Measurements from ENCODE around the gene SMG6.

The SMG6 gene

DNA sequence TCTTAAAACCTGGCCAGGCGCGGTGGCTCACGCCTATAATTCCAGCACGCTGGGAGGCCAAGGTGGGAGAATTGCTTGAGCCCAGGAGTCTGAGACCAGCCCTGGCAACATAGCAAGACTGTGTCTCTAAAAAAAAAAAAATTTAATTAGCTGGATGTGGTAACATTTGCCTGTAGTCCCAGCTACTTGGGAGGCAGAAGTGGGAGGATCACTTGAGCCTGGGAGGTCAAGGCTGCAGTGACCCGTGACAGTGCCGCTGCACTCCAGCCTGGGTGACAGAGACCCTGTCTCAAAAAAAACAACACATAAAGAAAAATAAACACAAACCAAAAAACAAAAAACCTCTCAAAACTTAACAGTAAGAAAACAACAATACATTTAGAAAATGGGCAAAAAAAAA lies 106.3 kb downstream of the SMG6 start:
- no peak for DNase-seq

DNA sequence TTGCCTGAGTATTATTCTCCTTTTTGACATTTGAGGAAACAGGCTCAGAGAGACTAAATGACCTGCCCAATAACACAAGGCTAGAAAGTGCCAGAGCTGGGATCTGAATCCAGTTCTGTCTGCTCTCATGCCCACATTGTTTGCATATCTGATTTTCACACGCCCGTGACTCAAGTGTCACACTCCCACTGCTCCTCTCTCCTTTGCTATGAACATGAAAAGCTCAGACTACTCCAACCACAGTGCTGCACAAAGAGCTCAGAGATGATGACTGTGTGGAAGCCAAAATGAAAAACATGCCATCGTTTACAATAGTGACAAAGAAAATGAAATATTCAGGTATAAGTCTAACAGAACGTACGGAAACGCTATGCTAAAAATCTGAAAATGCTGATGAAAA lies 107.9 kb downstream of the SMG6 start:
- DNase-seq: peak; percentile 47 to 52

DNA sequence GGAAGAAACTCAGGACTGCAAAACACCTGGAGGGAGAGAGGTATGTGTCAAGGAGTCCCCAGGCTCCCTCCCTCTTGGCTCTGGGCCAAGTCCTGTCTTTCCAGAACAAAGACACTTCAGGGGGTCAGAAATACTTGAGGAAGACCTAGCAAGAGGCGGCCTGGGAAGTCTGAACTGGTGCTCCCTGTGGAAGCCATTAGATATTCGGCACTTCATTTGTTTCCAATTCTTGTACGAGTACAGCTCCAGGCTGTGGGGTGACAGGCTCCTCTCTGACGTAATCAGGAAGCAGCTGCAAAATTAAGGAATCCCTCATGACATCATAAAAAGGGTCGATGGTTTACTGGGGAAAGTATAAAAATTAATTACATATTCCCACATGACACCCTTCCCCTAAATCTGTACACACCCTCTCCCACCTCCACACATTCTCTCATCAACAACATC lies 108.7 kb downstream of the SMG6 start:
- no peak for DNase-seq

DNA sequence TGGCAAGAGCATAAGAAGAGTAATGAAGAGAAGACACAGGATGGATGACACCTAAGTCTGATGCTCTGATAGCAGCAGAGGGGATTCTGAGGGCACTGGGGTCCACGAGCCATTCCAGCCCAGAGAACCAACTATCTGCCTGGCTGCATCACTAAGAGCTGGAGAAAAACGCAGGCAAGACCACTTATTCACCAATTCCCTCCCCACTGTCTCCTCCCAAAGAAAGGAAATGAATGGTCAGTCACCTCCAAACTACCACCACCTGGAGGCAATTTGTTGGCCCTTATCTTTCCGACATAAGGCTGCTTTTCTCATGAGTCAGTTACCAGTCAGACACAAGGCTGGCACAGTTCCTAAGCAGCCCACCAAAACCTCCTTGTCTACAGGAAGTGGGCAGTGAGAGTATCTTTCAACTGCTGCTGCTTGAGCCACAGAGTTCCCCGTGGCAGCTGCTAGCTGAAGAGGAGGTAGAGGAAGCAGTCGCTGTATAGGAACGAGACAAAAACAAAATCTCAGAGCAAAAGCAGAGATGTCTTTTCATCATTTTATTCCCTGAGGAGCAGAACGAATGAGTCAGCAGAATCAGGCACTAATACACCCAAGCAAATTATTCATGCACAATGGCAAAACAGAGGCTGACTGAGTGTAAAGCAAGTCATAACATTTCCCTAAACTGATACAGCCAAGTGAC lies 111.1 kb downstream of the SMG6 start:
- DNase-seq: peak; percentile 37 to 49

DNA sequence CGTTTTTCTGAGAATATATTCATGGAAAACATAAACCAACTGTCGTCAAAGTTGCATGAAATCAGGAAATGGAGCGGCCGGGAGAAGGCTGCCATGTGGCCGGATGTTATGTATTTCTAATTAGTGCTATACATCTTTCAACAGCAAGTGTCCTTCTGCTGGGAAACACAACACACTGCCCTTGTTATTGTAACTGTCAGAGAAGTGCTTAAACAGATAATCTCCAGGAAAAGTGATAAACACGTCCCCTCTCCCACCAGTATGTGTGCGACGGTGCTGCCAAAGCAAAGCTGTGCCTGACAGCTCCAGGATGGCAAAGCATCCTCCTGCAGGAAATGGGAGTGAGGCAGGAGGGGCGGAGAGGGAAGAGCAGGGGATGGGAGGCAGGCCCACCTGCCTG lies 111.8 kb downstream of the SMG6 start:
- DNase-seq: no peak

DNA sequence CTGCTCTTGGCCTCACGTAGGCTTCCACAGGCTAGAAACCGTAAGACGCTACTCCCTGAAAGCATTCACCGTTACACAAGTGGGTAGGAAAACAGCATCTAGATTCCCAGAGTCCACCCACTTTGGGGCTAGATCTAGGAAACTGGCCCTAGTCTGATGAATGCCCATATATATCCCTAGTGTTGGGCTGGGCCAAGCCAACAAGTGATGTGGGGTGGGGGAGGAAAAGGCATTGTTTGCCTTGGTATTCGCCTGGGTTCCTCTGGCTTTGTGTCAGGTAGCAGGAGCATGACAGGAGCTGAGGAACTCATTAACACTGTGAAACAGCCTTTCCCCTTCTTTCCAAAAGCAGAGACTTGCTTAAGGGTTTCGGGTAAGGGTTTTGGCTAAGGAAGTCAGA lies 112.4 kb downstream of the SMG6 start:
- DNase-seq: no peak

DNA sequence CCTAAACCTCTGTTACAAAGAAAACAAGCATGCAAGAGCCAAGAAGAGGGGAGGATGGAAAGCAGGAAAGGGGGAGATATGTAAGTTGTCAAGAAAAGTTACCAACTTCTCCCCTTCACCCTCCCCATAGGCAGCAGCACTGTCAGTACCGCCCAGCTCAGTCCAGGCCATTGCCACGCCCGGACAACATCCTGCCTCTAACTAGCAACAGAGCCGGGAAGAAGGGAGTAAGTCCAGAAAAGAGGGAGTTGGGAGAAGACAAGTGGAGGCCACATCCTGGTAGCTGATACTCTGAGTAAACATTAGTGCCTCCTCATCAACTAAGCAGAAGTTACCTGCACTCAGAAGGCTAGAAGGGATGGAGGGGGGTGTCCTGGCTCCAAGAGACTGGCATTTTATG lies 113.6 kb downstream of the SMG6 start:
- DNase-seq: no peak

DNA sequence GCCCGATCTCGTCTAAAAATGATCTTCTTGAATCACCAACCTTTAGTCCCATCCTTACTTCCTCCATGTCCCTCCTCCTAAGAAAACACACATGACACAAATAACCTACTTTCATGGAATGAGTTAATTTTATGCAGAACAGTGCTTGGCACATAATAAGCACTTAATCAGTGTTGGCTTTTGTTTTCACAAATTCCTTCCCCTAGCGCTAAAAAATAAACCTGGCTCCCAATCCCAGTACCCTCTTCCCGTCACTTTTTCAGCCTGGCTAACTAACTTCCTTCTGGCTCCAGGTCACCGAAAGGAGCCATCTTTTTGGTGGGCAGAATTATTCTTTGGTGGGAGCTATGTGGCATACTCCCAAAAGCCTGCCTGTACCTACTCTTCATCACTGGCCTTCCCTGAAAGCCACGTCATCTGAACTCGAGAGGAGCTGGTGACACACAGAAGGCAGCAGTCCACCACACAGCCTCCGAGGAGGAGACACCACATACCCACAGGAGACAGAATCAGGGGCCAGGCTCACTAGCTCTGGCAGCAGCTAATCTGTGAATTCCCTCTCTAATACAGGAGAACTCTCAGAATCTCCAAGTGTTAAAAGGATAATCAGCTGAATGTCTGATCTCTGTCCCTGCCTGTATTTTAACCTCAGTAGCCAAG lies 114.5 kb downstream of the SMG6 start:
- no peak for DNase-seq

DNA sequence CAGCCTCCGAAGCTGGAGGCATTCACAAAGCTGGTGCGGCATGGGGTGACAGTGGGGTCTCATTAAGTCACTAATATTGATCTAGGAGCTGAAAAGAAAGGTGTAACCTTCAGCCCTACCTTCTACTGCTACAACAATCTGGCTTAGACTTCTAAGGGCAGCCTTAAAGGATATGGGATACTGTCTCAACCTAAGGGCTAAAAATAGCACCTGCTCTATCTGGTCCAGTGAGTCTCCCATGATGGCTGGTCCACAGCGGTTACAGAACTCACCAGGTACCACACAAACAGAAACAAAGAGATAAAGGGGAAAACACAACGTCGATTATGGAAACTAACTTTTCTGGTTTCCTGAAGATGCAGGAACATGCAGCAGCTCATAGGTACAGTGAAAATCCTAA lies 115.8 kb downstream of the SMG6 start:
- DNase-seq: no peak

DNA sequence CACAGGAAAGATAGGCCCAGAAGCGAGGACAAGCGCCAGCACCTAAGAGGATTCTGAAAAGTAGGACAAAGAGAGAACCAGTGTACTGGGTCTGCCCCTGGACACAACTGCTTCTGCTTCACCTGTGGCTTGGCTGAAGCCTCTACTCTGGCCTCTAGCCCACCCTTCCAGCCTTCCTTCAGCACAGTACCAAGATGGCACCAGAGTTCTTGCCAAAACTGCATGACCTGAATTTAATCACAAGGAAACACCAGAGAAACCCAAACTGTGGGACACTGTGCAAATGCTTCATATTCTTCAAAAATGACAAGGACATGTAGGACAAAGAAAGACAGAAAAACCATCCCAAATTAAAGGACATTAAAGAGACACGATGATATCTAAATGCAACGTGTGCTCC lies 116.6 kb downstream of the SMG6 start:
- no peak for DNase-seq

DNA sequence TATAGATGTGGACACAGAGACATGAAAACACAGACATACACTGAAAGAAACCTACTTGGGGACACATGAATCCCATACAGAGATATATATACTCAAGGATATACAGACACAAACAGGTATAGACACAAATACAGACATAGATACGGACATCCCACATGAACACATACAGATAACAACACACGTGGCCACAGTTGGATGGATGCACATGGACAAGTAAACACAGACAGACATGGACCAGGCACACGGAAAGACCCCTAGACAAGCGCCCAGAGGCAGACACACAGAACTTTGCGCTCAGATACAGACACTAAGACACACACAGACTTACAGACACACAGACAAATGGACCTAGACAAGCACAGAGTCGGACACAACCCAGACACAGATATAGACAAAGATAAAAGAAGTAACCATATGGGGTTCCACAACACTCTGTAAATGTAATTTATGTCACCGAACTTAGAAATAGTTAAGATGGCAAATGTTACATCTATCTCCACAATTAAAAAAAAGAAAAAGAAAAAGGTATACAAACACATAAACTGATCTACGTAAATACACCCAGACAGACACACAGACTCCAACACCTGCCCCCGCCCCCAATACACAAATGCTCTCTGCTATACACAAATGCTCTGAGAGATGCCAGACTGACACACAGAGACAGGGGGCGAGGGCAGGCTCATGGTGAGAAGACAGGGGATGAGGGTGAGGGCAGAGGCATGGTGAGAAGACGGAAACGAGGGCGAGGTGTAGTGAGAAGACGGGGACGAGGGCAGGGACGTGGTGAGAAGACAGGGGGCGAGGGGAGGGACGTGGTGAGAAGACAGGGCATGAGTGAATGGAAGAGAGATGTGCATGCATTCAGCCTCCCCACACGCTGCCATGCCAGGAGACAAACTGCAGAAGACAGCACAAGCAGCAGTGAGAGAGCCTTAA lies 118.3 kb downstream of the SMG6 start:
- no peak for DNase-seq

DNA sequence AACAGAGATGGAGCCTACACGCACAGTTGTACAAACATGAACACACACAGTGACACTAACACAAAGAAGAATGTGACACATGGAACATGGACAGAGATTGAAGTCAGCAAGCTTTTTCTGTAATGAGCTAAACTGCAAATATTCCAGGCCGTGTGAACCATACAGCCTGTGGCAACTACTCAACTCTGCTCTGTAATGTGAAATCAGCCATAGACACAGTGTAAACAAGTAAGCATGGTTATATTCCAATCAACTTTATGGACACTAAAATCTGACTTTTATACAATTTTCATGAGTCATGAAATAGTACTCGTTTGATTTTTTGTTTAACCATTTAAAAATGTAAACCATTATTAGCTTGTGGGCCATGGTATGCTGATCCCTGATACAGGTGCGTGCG lies 120.2 kb downstream of the SMG6 start:
- DNase-seq: no peak

DNA sequence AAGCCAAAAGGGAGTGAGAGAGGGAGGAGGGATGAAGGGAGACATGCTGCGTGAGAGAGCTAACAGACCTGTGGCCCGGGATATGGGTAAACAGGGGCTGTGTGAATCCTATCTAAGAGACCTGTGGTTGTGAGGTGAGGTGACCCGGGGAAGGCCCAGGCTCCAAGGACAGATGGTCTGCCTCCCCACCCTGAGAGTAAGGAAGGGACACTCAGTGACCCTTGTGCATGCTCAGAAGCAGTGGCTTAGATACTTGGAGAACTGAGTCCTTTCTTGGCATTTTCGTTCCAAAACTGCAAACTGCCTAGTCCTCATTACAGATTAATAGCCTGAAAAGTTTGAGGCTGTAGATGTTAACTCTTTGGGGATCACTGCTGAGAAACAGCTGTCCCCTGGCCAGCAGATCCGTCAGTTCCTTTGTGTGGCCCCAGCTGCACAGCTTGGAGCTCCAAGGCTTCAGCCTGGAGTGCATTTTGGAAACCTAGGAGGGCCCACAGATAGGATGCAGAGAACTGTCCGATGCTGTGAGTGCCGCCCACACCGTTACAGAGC lies 121.6 kb downstream of the SMG6 start:
- DNase-seq: no peak

DNA sequence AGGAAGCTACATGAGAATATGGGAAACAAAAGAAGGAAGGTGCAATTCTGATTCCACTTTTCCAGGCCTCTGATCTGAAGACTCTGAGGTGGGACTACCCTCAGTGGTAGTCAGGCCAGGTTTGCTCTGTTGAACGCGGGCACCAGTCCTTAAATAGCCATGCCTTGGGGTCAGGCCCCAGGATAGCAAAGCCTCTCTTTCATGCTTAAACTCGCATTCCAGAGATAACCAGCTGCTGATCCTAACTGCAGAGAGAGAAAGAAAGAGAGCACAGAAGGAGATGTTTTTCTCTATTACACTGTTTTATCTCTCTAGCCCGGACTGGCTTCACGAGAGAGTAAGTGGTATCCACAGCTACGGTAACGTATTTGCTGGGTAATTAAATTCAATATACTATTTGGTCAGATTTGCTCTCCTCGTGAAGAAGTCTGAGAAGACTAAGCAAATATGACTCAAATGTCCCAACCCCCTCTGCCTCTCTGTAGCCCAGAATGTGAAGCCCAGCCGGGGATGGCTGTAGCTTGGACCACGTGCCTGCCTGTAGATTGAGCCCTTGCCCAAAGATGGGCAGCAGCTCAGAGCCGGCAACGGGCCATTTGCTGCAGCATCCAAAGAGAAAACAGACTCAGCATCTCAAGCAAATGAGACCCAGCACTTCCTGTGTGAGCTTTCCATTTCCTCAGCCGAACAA lies 122.2 kb downstream of the SMG6 start:
- no peak for DNase-seq

DNA sequence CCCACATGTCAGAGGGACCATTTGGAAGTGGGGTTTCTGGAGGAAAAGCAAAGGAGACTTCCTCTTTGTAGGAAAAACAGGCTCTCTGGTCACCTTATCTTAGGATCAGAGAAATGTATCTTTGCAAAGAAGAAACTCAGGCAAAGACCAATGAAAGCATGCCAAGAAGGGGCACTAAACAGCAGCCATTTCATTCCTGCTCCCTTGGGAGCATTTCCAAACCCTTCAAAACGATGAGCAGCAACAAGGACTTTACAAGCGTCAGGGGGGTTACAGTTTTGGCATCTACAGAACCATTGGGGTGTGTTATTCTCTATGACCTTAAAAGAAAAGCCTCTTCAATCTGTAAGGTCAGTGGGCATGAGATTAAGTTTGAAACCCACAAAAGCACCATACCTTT lies 122.8 kb downstream of the SMG6 start:
- no peak for DNase-seq

DNA sequence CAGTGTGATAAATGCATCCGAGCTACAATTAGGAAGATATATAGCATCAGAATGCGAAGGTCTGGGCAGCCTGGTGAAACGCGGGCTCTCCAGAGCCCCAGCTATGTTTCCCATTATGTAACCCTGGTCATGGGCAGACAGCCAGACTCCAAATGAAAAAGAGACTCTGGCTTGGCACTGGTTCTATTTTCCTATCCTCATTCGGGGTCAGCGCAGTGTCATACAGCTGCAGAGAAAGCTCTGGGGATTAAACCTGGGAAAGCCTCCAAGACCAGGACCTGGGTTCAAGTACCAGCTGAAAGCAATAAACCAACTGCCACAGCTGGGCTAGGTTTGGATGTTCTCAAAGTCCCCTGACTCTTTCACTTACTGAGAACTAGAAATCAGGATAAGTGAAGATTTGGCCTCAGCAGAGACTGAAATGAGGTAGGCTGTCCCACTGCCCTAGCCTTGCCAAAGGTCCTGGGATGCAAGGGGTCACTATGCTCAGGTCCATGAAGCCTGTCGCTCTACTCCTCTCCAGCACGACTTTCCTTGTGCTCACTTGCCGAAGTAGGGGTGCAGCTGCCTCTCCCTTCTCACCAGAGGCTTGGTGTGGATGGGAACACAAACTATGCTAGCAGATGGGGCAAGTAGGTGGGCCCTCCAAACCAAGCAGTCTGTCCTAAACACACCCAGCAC lies 123.8 kb downstream of the SMG6 start:
- no peak for DNase-seq

DNA sequence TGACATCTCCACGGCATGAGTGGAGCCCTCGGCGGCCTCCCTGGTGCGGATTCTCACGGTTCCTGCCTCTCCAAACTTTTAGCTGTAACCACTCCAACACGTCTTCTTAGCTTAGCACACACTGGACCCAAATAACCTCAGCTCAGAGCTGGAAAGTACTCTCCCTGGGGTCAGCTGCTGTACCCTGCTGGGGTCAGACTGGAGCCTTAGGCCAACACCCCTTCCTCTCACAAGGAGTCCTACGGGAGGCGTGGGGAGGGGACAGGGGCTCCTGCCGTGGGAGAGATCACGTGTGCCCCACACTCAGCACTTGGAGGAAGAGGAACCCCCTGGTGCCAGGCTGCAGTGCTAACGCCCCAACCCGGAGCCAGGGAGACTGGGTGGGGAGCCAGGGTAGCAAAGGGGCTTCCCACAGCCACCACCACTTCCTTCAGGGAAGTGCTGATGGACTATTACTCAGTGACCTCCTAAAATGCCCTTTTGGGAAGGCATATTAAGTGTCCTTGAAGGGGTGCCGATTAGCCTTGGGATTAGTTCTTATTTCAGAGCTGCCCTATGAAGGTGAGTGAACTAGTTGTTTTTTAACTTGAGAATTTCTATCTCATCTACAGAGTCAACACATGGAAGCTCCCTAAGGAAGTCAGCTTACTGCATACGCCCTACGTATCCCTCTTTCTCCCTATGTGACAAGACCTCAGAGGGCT lies 124.6 kb downstream of the SMG6 start:
- DNase-seq: no peak

DNA sequence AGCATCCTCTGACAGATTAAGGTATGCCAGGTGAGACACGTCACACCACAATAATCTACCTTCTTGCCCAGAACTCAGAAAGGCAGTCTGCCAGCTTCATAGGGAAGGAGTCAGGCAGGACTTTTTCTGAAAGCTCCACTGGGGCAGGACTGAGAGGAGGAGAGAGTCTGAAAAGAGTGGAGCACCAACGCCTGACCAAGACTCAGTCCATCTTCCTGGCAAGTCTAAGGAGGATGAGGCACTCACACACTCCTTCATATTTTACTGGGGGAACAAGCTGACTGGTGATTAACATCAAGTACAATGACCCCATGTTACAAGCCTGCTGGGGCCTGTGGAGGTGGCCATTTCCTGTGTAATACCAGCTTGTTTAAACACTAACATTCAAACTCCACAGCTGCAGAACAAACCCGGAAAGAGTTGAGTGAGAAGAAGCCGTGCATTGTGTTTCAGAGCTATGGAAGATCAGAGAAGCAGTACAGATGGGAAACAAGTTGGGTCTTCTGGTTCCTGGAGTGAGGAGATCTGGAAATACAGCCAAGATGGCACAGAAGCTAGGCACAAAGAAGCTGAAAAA lies 126.3 kb downstream of the SMG6 start:
- DNase-seq: no peak

DNA sequence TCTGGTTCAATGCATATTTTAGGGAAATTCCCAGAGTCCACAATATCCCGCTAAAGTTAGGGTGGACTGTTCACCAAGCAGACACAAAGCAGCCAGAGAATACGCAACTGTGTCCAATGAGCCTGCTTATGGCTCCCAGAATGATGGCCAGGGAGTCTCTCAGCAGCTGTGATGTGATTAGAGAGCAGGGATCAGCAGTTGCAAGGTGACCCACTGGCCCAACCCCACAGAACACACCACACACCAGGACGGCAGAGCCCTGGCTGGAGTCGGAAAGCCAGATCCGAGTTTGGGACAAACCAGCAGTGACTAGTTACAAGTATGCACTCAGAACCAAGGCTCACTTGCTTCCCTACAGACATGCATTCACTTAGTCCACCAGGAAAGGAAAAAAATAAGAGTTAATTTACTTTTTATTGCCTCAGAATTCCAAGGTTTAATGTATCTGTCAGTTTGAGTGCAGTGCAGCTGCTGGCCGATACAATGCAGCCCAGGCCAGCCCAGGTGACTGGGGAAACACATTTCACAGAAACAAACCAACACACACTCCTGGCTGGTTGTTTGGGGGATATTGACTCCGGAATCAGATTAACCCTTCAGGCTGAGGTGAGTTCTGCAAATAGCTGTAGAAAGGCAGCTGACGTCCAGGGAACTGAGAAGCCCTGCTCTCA lies 127.0 kb downstream of the SMG6 start:
- DNase-seq: no peak

DNA sequence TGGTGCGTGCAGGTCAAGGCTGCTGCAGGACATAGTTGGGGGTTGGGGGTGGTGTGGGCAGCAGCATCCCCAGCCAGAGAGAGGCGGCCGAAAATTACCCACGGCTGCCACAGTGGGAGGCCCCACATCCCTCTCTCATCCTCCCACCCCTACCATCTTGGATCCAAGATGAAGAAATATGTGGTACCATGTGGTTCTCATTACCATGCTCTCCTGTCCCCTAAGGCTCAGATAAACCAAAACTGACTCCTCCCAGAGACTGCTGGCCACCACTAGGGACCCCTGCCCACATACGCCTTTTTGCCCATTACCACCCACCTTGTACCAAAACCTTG lies 128.3 kb downstream of the SMG6 start:
- no peak for DNase-seq
